Measurements from ENCODE around the gene ZNF786.

DNA sequence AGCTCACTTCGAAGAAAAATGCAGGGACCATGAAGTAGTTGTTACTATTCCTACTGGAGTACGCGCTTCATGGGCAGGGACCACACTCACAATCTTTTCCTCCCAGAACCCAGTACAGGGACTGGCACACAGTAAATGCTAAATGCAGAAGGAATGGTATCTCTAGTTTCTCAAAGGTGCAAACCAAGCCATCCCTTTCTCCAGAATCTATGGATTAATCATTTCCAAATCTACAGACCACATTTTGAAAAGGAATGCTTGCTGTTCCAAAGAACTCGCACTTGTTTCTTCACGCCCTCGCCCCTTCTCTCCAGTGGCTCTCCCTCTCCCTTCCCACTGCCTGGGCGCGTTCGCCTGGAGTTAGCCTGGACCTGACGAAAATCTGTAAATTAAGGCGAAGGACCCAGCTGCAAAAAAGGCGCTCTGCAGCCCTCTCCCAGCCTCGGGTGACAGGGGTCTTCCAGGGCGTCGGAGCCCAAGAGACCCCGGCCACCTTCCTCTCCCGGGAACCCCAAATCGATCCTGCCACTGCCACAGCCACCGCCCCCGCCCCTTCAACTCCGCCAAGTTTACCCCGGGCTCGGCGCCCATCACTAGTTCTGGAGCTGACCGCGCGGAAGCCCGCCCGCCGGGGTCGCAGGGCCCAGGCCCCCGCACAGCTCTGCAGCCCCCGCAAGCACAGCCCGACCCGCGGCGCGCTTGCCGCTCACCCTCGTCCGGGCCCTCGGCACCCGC lies 62.7 kb downstream of the ZNF786 start:
- TF ChIP-seq CTCF (IDR thresholded peaks at IDR 0.05) (no peak), SIN3A (IDR thresholded peaks at IDR 0.05; ENCODE audit: borderline replicate concordance, insufficient read depth, low read depth, low read length) (no peak), REST (IDR thresholded peaks at IDR 0.05; ENCODE audit: insufficient read depth in 1 of 2, low read depth in 2 of 2, low read length in 1 of 2) (no peak), TCF7L2 (IDR thresholded peaks at IDR 0.05; ENCODE audit: low read depth, low read length) (no peak), POLR2AphosphoS5 (IDR thresholded peaks at IDR 0.05; ENCODE audit: low read depth, low read length) (no peak)
